ENCODE results near the gene TMC1.
A peak's percentile ranks its signal among the peaks of the same experiment; 100 is the strongest.

The TMC1 gene

DNA sequence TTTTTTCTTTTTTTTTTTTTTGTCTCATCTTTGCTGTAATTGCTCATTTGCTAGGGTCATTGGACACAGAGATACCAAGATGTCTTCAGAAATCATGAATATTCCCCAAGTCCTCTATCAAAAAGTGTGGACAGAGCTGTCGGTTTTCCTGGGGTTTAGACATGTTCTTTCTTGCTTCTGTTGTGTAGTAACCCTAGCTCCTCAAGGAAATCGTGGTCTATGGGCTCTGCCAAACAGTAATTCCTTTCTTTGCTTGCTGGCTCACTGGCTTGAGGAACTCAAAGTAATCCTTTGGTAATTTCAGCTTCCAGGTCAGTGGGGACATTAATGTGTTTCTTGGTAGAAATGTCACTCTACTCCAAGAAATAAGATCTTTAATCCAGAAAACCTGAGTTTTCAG lies 101.7 kb downstream of the TMC1 start:
- Histone ChIP-seq H3K27me3 (replicated peaks; ENCODE audit: control insufficient read depth, insufficient read depth, low read length) (no peaks in the 10 kb centered on the region), H3K4me3 (ENCODE audit: low read length) (no peak overlapping the region), H3K9ac (ENCODE audit: low read length) (no peak overlapping the region), H3K9me3 (ENCODE audit: control insufficient read depth, low read length) (no peaks in the 10 kb centered on the region), H3K4me1 (ENCODE audit: control insufficient read depth, insufficient read depth, low read length) (peaks cover 7% of the 10 kb centered on the region), H3K36me3 (ENCODE audit: control insufficient read depth, insufficient read depth, low read length, severe bottlenecking) (no peaks in the 10 kb centered on the region)
- DNase-seq (ENCODE audit: low read depth): peak; percentile 18

DNA sequence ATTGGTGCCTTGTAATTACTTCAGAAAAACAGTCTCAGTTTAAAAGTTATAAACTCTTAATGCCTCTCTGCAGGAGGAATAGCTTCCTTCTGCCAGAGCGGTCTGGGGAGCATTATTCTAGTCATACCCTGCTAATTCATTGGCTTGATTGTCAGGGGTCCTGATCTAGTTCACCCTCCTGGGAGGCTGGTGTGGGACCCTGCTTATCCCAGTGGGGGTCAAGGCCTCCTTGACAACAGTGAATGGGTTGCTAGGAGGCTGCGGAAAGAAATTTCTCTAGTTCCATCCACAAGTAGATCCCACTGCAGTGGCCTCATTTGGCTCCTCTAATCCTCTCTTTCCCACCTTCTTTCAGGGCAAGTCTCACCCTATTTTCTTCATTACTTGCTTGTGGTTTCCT lies 105.7 kb downstream of the TMC1 start:
- Histone ChIP-seq H3K4me3 (ENCODE audit: low read length) (no peak overlapping the region), H3K27me3 (replicated peaks; ENCODE audit: control insufficient read depth, insufficient read depth, low read length) (no peaks in the 10 kb centered on the region), H3K36me3 (ENCODE audit: control insufficient read depth, insufficient read depth, low read length, severe bottlenecking) (no peaks in the 10 kb centered on the region), H3K9ac (ENCODE audit: low read length) (no peak overlapping the region), H3K4me1 (ENCODE audit: control insufficient read depth, insufficient read depth, low read length) (peaks cover 3% of the 10 kb centered on the region), H3K9me3 (ENCODE audit: control insufficient read depth, low read length) (peaks cover 4% of the 10 kb centered on the region)
- no peak for DNase-seq (ENCODE audit: low read depth)

GRCh38 chr9:72627956-72628540 lies 106.6 kb downstream of the TMC1 start:
- H3K4me1 ChIP-seq (ENCODE audit: control insufficient read depth, insufficient read depth, low read length): peaks cover 3% of the 10 kb centered on the region
- peaks cover 13% of the 10 kb centered on the region for H3K9me3 ChIP-seq (ENCODE audit: control insufficient read depth, low read length)
- no peaks in the 10 kb centered on the region for H3K27me3 ChIP-seq (replicated peaks; ENCODE audit: control insufficient read depth, insufficient read depth, low read length)
- H3K9ac ChIP-seq (ENCODE audit: low read length): no peak overlapping the region
- H3K36me3 ChIP-seq (ENCODE audit: control insufficient read depth, insufficient read depth, low read length, severe bottlenecking): no peaks in the 10 kb centered on the region
- H3K4me3 ChIP-seq (ENCODE audit: low read length): no peak overlapping the region
- peak; percentile 17 for DNase-seq (ENCODE audit: low read depth)

- no peaks in the 10 kb centered on the region for H3K27me3 ChIP-seq (replicated peaks; ENCODE audit: control insufficient read depth, insufficient read depth, low read length)
- H3K4me3 ChIP-seq (ENCODE audit: low read length): peak overlapping the region; percentile 47
- H3K9me3 ChIP-seq (ENCODE audit: control insufficient read depth, low read length): peaks cover 26% of the 10 kb centered on the region
- peak; percentile 60 for DNase-seq (ENCODE audit: low read depth)
- H3K36me3 ChIP-seq (ENCODE audit: control insufficient read depth, insufficient read depth, low read length, severe bottlenecking): no peaks in the 10 kb centered on the region
- H3K9ac ChIP-seq (ENCODE audit: low read length): no peak overlapping the region
- peaks cover 3% of the 10 kb centered on the region for H3K4me1 ChIP-seq (ENCODE audit: control insufficient read depth, insufficient read depth, low read length)
Observed at GRCh38 chr9:72633966-72634365, 112.6 kb downstream of the TMC1 start.

- Histone ChIP-seq H3K4me1 (ENCODE audit: control insufficient read depth, insufficient read depth, low read length) (peaks cover 3% of the 10 kb centered on the region), H3K9ac (ENCODE audit: low read length) (no peak overlapping the region), H3K27me3 (replicated peaks; ENCODE audit: control insufficient read depth, insufficient read depth, low read length) (no peaks in the 10 kb centered on the region), H3K9me3 (ENCODE audit: control insufficient read depth, low read length) (peaks cover 26% of the 10 kb centered on the region), H3K4me3 (ENCODE audit: low read length) (no peak overlapping the region), H3K36me3 (ENCODE audit: control insufficient read depth, insufficient read depth, low read length, severe bottlenecking) (no peaks in the 10 kb centered on the region)
- no peak for DNase-seq (ENCODE audit: low read depth)
Observed at GRCh38 chr9:72635197-72635596, 113.8 kb downstream of the TMC1 start.

GRCh38 chr9:72636621-72637020 lies 115.2 kb downstream of the TMC1 start:
- no peaks in the 10 kb centered on the region for H3K36me3 ChIP-seq (ENCODE audit: control insufficient read depth, insufficient read depth, low read length, severe bottlenecking)

GRCh38 chr9:72643651-72644050 lies 122.2 kb downstream of the TMC1 start:
- Histone ChIP-seq H3K27me3 (replicated peaks; ENCODE audit: control insufficient read depth, insufficient read depth, low read length) (no peaks in the 10 kb centered on the region), H3K9ac (ENCODE audit: low read length) (no peak overlapping the region), H3K4me3 (ENCODE audit: low read length) (no peak overlapping the region), H3K9me3 (ENCODE audit: control insufficient read depth, low read length) (no peaks in the 10 kb centered on the region), H3K4me1 (ENCODE audit: control insufficient read depth, insufficient read depth, low read length) (no peaks in the 10 kb centered on the region), H3K36me3 (ENCODE audit: control insufficient read depth, insufficient read depth, low read length, severe bottlenecking) (no peaks in the 10 kb centered on the region)
- DNase-seq (ENCODE audit: low read depth): no peak

More at GRCh38 chr9:72636621-72637020, 115.2 kb downstream of the TMC1 start:
- H3K9me3 ChIP-seq (ENCODE audit: control insufficient read depth, low read length): peaks cover 26% of the 10 kb centered on the region
- H3K4me1 ChIP-seq (ENCODE audit: control insufficient read depth, insufficient read depth, low read length): peaks cover 3% of the 10 kb centered on the region
- no peak overlapping the region for H3K9ac ChIP-seq (ENCODE audit: low read length)
- H3K4me3 ChIP-seq (ENCODE audit: low read length): no peak overlapping the region
- DNase-seq (ENCODE audit: low read depth): peak; percentile 13
- no peaks in the 10 kb centered on the region for H3K27me3 ChIP-seq (replicated peaks; ENCODE audit: control insufficient read depth, insufficient read depth, low read length)

DNA sequence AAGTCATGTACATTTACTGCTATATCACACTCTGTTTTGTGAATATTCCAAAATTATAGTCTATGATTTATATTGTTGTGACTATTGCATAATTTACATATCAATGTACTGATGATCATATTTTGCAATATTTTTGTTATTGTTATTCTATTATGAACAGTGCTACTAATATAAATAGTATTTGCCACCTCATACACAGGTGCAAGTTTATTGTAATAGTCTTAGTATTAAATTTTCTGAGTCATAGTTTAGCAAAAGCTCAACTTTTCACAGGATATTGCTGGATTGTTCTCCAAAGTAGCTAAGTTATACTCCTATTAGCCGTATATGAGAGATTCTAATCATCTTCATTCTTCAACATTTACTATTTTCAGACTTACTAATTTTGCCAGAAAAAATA lies 124.7 kb downstream of the TMC1 start:
- H3K9me3 ChIP-seq (ENCODE audit: control insufficient read depth, low read length): no peaks in the 10 kb centered on the region
- H3K9ac ChIP-seq (ENCODE audit: low read length): no peak overlapping the region

GRCh38 chr9:72648324-72649126 lies 127.1 kb downstream of the TMC1 start:
- H3K4me3 ChIP-seq (ENCODE audit: low read length): no peak overlapping the region
- no peak overlapping the region for H3K9ac ChIP-seq (ENCODE audit: low read length)
- DNase-seq (ENCODE audit: low read depth): no peak
- peaks cover 5% of the 10 kb centered on the region for H3K27me3 ChIP-seq (replicated peaks; ENCODE audit: control insufficient read depth, insufficient read depth, low read length)
- no peaks in the 10 kb centered on the region for H3K9me3 ChIP-seq (ENCODE audit: control insufficient read depth, low read length)
- H3K4me1 ChIP-seq (ENCODE audit: control insufficient read depth, insufficient read depth, low read length): no peaks in the 10 kb centered on the region
- H3K36me3 ChIP-seq (ENCODE audit: control insufficient read depth, insufficient read depth, low read length, severe bottlenecking): no peaks in the 10 kb centered on the region

More for the DNA sequence above, 124.7 kb downstream of the TMC1 start:
- H3K36me3 ChIP-seq (ENCODE audit: control insufficient read depth, insufficient read depth, low read length, severe bottlenecking): no peaks in the 10 kb centered on the region
- no peaks in the 10 kb centered on the region for H3K4me1 ChIP-seq (ENCODE audit: control insufficient read depth, insufficient read depth, low read length)
- no peak overlapping the region for H3K4me3 ChIP-seq (ENCODE audit: low read length)
- DNase-seq (ENCODE audit: low read depth): no peak
- peaks cover 5% of the 10 kb centered on the region for H3K27me3 ChIP-seq (replicated peaks; ENCODE audit: control insufficient read depth, insufficient read depth, low read length)

DNA sequence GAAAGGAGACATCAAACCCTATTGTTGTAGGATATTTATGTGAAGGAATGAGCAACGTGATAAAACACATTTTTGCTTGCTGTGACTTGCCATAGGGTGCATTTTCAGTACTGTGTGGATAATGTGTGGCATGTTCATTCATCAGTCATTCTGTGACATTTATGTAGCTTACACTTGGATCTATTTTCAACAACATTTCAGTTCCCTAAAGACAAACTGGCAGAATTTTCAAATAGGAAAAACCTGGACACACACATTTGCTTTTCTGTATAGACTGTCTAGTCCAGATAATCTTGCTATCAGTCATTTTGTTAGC lies 127.7 kb downstream of the TMC1 start:
- DNase-seq (ENCODE audit: low read depth): no peak
- Histone ChIP-seq H3K9me3 (ENCODE audit: control insufficient read depth, low read length) (no peaks in the 10 kb centered on the region), H3K4me1 (ENCODE audit: control insufficient read depth, insufficient read depth, low read length) (no peaks in the 10 kb centered on the region), H3K4me3 (ENCODE audit: low read length) (no peak overlapping the region), H3K9ac (ENCODE audit: low read length) (no peak overlapping the region), H3K36me3 (ENCODE audit: control insufficient read depth, insufficient read depth, low read length, severe bottlenecking) (no peaks in the 10 kb centered on the region), H3K27me3 (replicated peaks; ENCODE audit: control insufficient read depth, insufficient read depth, low read length) (peaks cover 5% of the 10 kb centered on the region)

GRCh38 chr9:72650206-72650605 lies 128.8 kb downstream of the TMC1 start:
- H3K9me3 ChIP-seq (ENCODE audit: control insufficient read depth, low read length): no peaks in the 10 kb centered on the region
- no peak overlapping the region for H3K9ac ChIP-seq (ENCODE audit: low read length)
- H3K4me3 ChIP-seq (ENCODE audit: low read length): no peak overlapping the region

More at GRCh38 chr9:72650206-72650605, 128.8 kb downstream of the TMC1 start:
- no peaks in the 10 kb centered on the region for H3K4me1 ChIP-seq (ENCODE audit: control insufficient read depth, insufficient read depth, low read length)
- no peak for DNase-seq (ENCODE audit: low read depth)
- no peaks in the 10 kb centered on the region for H3K36me3 ChIP-seq (ENCODE audit: control insufficient read depth, insufficient read depth, low read length, severe bottlenecking)
- H3K27me3 ChIP-seq (replicated peaks; ENCODE audit: control insufficient read depth, insufficient read depth, low read length): peaks cover 5% of the 10 kb centered on the region
